Measurements from ENCODE around the gene SLC35F4.

SLC35F4 gene

DNA sequence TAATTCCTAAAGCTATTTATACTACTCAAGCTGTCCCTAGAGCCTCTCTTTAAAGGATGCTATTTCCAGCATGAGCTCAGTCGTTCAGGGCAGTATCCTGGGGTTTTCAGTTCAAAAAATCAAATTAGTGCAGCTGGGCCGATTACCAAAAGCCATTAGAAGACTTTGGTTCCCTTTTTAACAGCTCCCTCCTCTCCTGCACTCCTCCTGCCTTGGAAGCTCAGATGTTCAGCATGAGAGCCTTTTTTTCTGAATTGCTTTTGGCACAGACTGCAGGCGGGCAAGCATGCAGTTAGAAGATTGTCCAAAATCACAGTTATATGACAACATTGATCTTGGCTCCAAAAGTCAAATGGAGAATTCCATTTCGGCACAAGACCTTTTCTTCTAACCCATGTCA lies 179.6 kb downstream of the SLC35F4 start:
- DNase-seq (ENCODE audit: low read depth in 1 of 2, low spot score in 1 of 2), result no peak
- in situ Hi-C loops (cut with HindIII; ENCODE audit: low pct_unique_long_range_greater_than_20kb, low sequenced_read_pairs), result no loop called here
- no peak for TF ChIP-seq JUND (IDR thresholded peaks at IDR 0.05; ENCODE audit: low read depth)

DNA sequence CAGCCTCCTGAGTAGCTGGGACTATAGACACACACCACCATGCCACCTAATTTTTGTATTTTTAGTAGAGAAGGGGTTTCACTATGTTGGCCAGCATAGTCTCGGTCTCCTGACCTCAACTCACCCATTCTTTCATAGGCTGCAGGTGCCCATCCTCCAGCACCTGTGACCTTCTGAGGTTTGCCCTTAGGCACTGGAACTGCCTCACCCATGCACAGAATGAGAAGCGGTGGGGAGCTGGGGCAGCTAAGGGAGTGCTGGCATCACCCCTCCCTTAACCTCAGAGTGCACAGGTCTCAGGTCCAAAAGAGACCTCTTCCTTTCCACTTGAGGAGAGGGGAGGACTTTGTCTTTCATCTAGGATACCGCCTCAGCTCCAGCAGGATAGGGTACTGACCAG lies 194.9 kb downstream of the SLC35F4 start:
- TF ChIP-seq JUND (IDR thresholded peaks at IDR 0.05; ENCODE audit: low read depth), result no peak
- no peak for DNase-seq (ENCODE audit: low read depth in 1 of 2, low spot score in 1 of 2)
- in situ Hi-C loops (cut with HindIII; ENCODE audit: low pct_unique_long_range_greater_than_20kb, low sequenced_read_pairs), result no loop called here

- no peak for TF ChIP-seq JUND (IDR thresholded peaks at IDR 0.05; ENCODE audit: low read depth)
- in situ Hi-C loops (cut with HindIII; ENCODE audit: low pct_unique_long_range_greater_than_20kb, low sequenced_read_pairs), result no loop called here
- no peak for DNase-seq (ENCODE audit: low read depth in 1 of 2, low spot score in 1 of 2)
Measured at GRCh38 chr14:57660208-57660607, 205.7 kb downstream of the SLC35F4 start.

- in situ Hi-C loops (cut with HindIII; ENCODE audit: low pct_unique_long_range_greater_than_20kb, low sequenced_read_pairs), result no loop called here
Measured at GRCh38 chr14:57659052-57659451, 206.8 kb downstream of the SLC35F4 start.

GRCh38 chr14:57657487-57657886 lies 208.4 kb downstream of the SLC35F4 start:
- in situ Hi-C loops (cut with HindIII; ENCODE audit: low pct_unique_long_range_greater_than_20kb, low sequenced_read_pairs), result no loop called here
- TF ChIP-seq JUND (IDR thresholded peaks at IDR 0.05; ENCODE audit: low read depth), result no peak
- no peak for DNase-seq (ENCODE audit: low read depth in 1 of 2, low spot score in 1 of 2)

More at GRCh38 chr14:57659052-57659451, 206.8 kb downstream of the SLC35F4 start:
- no peak for TF ChIP-seq JUND (IDR thresholded peaks at IDR 0.05; ENCODE audit: low read depth)
- no peak for DNase-seq (ENCODE audit: low read depth in 1 of 2, low spot score in 1 of 2)

DNA sequence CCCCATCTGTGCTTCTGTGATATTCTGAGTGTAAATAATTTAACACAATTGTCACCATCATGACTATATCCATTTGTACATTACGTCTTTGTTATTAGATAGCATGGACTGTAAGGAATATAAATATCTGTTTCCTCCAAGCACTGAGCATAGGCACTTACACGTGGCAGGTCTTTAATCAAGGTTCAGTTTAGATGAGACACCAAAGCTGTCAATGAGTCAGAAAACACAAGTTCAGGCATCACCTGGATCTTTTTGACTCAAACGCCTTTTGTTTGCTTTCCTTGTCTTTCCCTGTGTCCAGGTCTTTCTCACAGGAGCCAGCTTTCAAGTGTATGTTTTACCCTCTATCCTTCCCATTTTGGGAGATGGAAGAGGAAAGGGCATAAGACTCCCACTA lies 209.0 kb downstream of the SLC35F4 start:
- no peak for DNase-seq (ENCODE audit: low read depth in 1 of 2, low spot score in 1 of 2)
- TF ChIP-seq JUND (IDR thresholded peaks at IDR 0.05; ENCODE audit: low read depth), result no peak
- in situ Hi-C loops (cut with HindIII; ENCODE audit: low pct_unique_long_range_greater_than_20kb, low sequenced_read_pairs), result no loop called here

GRCh38 chr14:57652769-57653168 lies 213.1 kb downstream of the SLC35F4 start:
- TF ChIP-seq JUND (IDR thresholded peaks at IDR 0.05; ENCODE audit: low read depth), result no peak
- in situ Hi-C loops (cut with HindIII; ENCODE audit: low pct_unique_long_range_greater_than_20kb, low sequenced_read_pairs), result no loop called here
- no peak for DNase-seq (ENCODE audit: low read depth in 1 of 2, low spot score in 1 of 2)

- DNase-seq (ENCODE audit: low read depth in 1 of 2, low spot score in 1 of 2), result no peak
- in situ Hi-C loops (cut with HindIII; ENCODE audit: low pct_unique_long_range_greater_than_20kb, low sequenced_read_pairs), result no loop called here
- TF ChIP-seq JUND (IDR thresholded peaks at IDR 0.05; ENCODE audit: low read depth), result no peak
Measured at GRCh38 chr14:57641776-57642175, 224.1 kb downstream of the SLC35F4 start.

- in situ Hi-C loops (cut with HindIII; ENCODE audit: low pct_unique_long_range_greater_than_20kb, low sequenced_read_pairs), result no loop called here
- no peak for DNase-seq (ENCODE audit: low read depth in 1 of 2, low spot score in 1 of 2)
- no peak for TF ChIP-seq JUND (IDR thresholded peaks at IDR 0.05; ENCODE audit: low read depth)
Measured at GRCh38 chr14:57640036-57640435, 225.9 kb downstream of the SLC35F4 start.

GRCh38 chr14:57637901-57638300 lies 228.0 kb downstream of the SLC35F4 start:
- DNase-seq (ENCODE audit: low read depth in 1 of 2, low spot score in 1 of 2), result no peak
- TF ChIP-seq JUND (IDR thresholded peaks at IDR 0.05; ENCODE audit: low read depth), result no peak

DNA sequence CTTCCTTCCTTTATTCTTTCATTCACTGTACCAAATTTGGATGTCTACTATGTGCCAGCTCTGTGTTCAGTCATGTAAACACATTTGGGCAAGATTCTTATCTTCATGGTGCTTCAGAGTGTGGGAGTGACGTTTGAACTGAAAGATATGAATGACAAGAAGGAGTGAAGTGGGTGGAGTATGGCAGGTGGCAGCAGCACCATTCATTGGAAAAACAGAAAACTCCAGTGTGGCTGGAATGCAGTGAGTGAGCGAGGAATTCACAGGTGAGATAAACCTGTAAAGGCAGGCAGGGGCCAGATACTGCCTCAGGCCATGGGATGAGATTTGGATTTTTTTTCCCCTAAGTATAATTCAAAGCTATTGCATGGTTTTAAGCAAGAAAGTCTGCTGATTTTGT lies 231.6 kb downstream of the SLC35F4 start:
- TF ChIP-seq JUND (IDR thresholded peaks at IDR 0.05; ENCODE audit: low read depth), result no peak
- DNase-seq (ENCODE audit: low read depth in 1 of 2, low spot score in 1 of 2), result no peak
- in situ Hi-C loops (cut with HindIII; ENCODE audit: low pct_unique_long_range_greater_than_20kb, low sequenced_read_pairs), result no loop called here

More at GRCh38 chr14:57637901-57638300, 228.0 kb downstream of the SLC35F4 start:
- in situ Hi-C loops (cut with HindIII; ENCODE audit: low pct_unique_long_range_greater_than_20kb, low sequenced_read_pairs), result no loop called here

DNA sequence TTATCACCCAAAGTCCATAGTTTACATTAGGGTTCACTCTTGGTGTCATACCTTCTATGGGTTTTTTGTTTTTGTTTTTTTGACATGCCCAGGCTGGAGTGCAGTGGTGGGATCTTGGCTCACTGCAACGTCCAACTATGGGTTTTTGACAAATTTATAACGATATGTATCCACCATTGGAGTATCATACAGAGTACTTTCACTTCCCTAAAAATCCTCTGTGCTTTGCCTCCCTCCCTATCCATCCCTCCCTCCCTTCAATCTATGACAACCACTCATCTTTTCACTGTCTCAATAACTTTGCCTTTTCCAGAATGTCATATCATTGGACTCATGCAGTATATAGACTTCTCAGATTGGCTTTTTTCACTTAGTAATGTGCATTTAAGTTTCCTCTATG lies 233.2 kb downstream of the SLC35F4 start:
- no peak for DNase-seq (ENCODE audit: low read depth in 1 of 2, low spot score in 1 of 2)
- in situ Hi-C loops (cut with HindIII; ENCODE audit: low pct_unique_long_range_greater_than_20kb, low sequenced_read_pairs), result no loop called here

GRCh38 chr14:57617510-57617909 lies 248.4 kb downstream of the SLC35F4 start:
- TF ChIP-seq JUND (IDR thresholded peaks at IDR 0.05; ENCODE audit: low read depth), result no peak
- DNase-seq (ENCODE audit: low read depth in 1 of 2, low spot score in 1 of 2), result no peak
- in situ Hi-C loops (cut with HindIII; ENCODE audit: low pct_unique_long_range_greater_than_20kb, low sequenced_read_pairs), result no loop called here

More for the DNA sequence above, 233.2 kb downstream of the SLC35F4 start:
- no peak for TF ChIP-seq JUND (IDR thresholded peaks at IDR 0.05; ENCODE audit: low read depth)

DNA sequence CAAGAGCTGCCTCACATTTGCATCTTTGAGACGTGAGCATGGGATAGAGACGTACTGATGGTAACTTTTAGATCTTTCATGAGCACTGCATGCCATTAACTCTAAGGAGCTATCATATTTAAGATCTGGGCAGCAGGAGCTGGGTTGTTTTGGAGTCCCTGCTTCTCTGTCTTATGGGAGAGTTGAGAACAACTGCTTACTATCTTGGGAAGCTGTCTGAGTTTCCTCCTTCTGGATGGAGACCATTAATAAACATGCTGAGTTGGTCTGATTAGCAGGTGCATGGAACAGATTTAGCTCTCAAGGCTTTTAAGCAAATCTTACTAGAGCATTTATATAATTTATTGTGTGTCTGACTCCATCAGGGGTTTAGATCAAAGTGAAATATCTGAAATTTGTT lies 252.9 kb downstream of the SLC35F4 start:
- no peak for TF ChIP-seq JUND (IDR thresholded peaks at IDR 0.05; ENCODE audit: low read depth)
- in situ Hi-C loops (cut with HindIII; ENCODE audit: low pct_unique_long_range_greater_than_20kb, low sequenced_read_pairs), result no loop called here
- no peak for DNase-seq (ENCODE audit: low read depth in 1 of 2, low spot score in 1 of 2)

All from T47D (cell line).